Mammary microvascular endothelial cell (primary cell): ENCODE results near the gene FLT1. TPM values are rescaled to one million over a fixed set of nuclear protein-coding genes. Genes with fewer than 3 reads are reported as not detected.

Experiments used
- total RNA-seq: library from RNA; depleted of rRNA; stranded (reverse); fragments of >200 nt; gene quantifications from 2 replicates; pipeline ENCODE4 v1.2.3, GENCODE V29; 2015

The FLT1 gene
- 65.1 and 74.6 TPM in 2 replicates for total RNA-seq

GRCh38 chr13:28494778-28495537 is at the start of gene FLT1:
TSS of gene FLT1 (minus strand) at chr13:28495128. CDS start at chr13:28494843, 285 bp downstream.

Other genes with a start within 250 kb of the FLT1 start
- 153 and 158 TPM in 2 replicates for gene POMP, start 164.0 kb upstream of the FLT1 start, total RNA-seq
- gene SLC46A3, start 223.8 kb upstream of the FLT1 start, total RNA-seq: 1.7 and 2.2 TPM in 2 replicates